Activated gamma-delta T cell (primary cell): ENCODE results near the gene FOSL2.
A peak's percentile ranks its signal among the peaks of the same experiment; 100 is the strongest.
"Not testable (repeated sequence)": the region's sequence is repeated elsewhere in the genome, so short reads cannot be mapped to it uniquely, and the experiment has no call there.

Experiments
- DNase-seq: peaks from one replicate; lab custom pipeline; 2025; lab: John Stamatoyannopoulos, UW

FOSL2 gene

DNA sequence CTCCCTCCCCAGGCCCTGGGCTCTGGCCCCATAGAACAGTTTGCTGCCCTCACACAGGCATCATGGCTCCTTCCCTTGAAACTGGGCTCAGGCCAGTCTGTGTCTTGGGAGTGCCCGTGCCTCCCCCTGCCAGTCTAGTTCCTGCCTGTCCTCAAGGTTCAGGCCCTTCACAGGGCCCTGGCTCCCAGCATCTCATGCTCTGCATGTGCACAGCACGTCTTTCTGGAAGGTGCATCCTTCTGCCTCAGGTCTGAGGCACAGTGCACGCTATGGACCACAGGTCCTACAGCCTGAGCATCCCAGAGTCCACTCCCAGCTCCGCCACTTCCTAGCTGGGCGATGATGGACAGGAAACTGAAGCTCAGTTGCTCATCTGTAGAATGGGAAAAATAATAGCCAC, 35.6 kb upstream of the FOSL2 start:
- DNase-seq: no peak

DNA sequence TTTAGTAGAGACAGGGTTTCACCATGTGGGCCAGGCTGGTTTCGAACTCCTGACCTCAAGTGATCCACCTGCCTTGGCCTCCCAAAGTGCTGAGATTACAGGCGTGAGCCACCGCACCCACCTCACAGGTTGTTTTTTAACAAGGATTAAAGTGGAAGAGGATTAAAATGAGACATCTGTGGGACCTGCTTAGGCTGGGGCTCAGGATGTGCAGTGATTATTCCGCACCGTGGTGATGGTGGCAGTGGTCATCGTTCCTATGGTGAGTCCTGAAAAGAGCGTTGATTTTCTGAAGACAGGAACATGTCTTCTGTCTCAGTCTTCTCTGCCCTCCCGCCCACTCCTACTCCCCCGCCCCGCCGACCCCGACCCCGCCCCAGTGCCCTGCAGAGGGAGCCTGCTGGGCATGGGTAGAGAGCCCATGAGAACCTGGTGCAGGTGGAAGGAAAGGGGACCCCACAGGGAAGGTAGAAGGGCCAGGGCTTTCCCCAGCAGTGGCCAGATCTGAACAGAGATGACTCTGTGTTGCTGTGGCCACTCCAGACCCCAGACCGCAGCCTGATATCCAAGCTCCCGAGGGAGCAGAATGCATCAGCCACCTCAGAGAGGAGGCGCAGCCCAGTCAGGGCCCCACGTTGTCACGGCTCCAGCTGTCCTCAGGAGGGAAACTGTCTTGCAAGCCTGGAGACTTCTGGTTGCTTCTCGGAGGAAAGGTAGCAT, 34.5 kb upstream of the FOSL2 start:
- no peak for DNase-seq

DNA sequence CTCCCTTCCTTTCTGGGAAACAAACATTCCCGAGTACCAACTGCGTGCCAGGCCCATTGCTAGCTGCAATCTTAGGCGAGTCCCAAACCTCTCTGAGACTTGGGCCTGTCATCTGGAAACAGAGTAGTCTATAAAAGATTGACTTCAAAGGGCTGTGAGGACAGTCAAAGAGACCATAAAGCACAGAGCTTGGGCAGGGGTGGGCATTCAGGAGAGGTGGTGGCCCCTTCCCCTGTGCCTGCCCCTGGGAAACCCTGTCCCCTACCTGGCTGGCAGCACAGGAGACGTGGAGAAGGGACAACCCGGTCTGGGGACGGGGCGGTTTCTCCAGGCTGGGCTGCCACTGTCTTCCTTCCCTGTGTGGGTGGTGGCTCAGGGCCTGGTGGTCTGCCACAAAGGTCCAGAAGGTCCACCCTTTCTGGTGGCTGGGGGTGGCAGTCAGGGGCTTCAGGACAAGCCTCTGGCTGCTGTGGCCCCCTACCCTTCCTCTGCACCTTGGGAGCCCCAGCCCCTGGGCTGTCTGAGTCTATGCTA, 33.9 kb upstream of the FOSL2 start:
- no peak for DNase-seq

DNA sequence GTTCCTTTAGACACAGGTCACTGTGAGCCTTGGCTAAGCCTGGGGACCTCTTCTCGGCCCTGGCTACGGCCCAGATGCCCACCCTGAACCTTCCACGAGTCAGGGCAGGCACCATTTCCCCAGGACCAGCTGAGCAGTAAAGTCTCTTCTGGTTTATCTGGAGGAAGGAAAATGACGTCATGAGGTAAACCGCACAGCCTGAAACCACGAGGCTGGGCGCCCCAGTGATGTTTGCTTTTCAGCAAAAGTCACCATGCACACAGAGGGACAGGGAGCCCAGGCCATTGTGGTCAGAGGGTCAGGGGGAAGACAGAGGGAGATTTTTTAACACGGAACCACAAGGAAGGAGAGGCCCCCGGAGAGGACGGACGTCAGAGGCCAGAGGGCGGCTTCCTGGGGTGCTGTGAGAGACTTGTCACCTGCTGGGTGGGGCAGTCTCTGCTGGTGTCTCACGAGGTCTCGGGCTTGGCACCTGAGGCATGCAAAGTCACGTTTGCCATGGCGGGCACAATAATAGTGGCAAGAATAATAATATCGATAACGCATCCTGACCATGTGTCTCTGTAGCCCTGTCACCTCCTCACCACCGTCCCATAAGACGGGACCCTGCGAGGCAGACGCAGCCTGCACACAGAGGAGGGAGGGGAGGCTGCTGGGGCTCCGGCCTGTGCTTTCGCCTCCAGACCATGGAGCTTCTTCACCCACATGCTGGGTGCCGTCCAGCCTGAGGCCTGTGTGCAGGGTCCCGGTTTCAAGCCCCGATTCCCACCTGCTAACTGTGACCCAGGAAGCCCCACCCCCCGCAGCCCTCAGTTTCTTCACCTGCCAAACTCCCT, 33.2 kb upstream of the FOSL2 start:
- DNase-seq: peak; percentile 52

GRCh38 chr2:28360058-28360717, 32.5 kb upstream of the FOSL2 start:
- no peak for DNase-seq

DNA sequence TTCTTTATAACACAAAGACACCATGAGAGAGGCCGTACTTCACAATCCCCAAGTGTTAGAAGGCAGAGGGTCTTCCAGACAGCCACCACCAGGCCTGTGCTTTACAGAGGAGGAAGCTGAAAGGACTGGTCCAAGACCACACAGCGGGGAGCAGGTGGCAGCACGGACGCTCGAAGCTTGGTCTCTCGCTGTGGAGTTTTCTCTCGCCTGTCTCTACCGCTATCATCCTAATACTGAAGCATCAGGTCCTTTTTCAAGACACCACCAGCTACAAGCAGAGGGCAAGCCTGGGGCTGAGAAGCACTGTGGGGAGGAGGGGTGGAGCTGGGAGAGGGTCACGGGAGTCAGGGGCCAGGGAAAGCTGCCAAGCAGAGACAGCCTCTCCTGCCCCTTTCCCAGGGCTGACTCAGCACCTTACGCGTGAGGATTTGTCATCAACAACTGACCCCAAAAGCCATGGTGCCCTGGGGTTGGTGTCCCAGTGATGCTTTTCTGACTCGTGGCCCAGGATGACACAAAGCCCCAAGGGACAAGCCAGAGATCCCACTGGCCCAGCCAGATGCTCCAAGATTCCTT, 31.9 kb upstream of the FOSL2 start:
- DNase-seq: no peak

DNA sequence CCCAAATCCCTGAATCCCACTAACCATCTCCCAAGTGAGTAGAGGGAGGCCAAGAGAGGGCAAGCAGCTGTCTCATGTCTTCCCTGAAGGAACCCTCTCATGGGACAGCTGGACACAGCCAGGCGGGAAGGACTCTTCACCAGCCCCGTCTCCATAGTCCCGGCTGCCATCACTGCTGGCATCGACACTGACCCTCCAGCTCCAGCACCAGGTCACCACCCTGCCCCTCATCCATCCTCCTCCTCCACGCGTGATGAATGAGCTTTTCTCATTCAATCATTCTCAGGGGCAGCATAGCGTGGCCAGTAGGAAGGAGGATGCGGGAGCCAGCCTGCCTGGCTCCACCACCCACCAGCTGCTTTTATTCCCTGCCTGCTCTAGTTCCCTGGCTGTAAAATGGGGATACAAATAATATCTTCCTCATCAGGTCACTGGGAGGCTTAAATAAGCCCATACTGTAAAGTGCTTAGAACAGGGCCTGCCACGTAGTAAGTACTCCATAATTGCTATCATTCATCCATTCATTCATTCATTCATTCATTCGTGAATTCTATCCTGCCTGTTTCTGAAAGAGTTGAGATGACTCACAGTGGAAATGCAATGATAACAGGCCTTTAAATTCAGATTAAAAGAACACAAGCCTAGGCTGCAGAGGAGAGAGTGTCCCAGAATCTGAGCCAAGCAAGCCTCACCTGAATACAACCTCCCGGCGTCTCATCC, 30.5 kb upstream of the FOSL2 start:
- no peak for DNase-seq

DNA sequence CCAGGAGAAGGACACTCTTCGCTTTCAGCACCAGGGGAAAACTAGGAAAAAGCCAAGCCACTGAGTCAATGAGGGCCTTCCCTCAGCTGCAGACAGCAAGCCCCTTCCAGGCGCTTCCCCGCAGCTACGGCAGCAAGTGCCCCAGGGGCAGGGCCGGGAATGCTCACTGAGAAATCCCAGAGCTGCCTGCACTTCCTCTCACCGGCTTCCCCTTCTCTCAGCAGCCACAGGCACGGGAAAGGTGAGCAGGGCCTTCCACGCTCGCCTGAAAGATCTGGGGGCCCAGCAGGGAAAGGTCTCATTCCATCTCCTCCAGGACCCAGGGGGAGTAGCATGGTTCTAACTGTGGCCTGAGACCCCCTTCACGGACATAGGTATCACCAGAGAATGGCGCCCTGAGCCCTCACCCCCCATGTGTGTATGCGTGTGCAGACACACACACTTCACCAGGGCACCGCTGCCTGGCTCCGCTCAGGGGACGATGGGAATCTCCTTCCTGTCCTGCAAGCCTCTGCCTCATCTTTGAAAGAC, 29.6 kb upstream of the FOSL2 start:
- DNase-seq: no peak

- no peak for DNase-seq
These were observed 28.9 kb upstream of the FOSL2 start for GRCh38 chr2:28363686-28364280.

- DNase-seq: no peak
These were observed 28.0 kb upstream of the FOSL2 start for GRCh38 chr2:28364610-28365009.

GRCh38 chr2:28365158-28365557, 27.5 kb upstream of the FOSL2 start:
- DNase-seq: no peak

DNA sequence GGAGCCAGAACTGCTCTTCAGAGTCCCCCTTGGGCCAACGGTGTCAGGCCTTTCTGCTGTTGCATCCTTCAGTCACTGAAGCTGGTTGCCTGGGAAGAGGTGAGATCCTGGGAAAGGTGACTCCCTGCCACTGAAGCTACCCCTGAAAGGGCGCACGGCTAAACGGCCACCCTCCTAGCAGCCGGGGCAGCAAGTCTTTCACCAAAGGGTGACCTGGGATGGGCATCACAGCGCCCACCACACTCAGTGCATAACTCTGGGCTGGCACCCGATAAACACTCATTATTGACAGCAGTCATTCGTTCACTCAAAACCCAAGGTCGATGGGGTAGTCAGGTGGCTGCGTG, 26.5 kb upstream of the FOSL2 start:
- no peak for DNase-seq

DNA sequence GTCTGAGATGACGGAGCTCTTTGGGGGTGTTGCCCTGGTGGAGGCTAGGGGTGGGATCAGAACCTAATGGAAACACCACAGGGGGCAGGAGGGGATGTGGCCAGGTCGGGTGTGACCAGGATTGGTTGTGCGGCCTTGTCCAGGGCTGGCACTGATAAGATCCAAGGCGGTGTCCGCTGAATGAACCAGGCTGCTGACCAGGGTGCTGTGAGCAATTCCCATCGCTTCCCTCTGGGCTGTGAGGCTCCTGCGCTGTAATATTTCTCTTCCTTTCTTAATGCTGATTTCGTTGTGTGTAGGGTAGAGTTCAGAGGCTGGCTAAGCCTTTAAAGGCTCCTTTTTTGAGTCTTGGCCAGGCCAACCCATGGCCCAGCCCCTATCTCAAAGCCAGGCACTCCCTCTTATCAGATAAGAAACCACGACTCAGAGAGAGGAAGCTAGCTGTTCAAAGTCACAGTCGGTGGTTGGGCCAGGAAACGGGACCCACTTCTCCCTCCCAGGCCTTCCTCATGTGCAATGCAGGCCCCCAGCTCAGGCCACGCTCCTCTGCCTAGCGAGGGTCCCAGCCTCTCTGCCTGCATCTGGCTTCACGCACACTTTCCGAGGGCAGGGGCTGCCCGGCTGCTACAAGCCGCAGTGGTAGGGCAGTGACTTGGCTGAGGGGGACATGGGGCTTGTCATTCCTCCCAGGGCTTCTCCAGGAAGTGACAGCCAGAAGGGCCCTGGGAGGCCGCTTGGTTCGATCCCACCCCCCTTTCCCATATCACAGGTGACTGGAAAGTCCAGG, 26.0 kb upstream of the FOSL2 start:
- DNase-seq: no peak

- no peak for DNase-seq
These were observed 24.8 kb upstream of the FOSL2 start for GRCh38 chr2:28367667-28368356.

DNA sequence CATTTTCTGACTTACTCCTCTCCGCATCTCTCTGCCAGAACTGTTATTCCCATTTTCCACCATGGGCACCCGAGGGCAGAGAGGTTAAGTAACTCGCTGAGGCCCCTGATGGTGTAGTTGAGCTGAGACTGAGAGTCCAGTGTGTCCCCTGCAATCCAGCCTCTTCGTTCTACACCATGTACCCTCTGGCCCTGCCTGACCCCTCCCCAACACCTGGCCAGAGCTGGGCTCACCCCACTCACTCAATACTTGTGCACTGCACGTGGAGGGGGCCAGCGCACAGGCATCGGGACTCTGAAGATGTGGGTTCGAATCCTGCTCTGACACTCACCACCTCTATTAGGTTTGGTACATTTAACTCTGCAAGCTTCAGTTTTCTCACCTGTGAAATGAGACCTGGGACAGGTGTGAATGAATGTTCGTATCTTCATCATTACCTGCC, 24.3 kb upstream of the FOSL2 start:
- DNase-seq: no peak

- no peak for DNase-seq
These were observed 23.3 kb upstream of the FOSL2 start for GRCh38 chr2:28369358-28369757.

DNA sequence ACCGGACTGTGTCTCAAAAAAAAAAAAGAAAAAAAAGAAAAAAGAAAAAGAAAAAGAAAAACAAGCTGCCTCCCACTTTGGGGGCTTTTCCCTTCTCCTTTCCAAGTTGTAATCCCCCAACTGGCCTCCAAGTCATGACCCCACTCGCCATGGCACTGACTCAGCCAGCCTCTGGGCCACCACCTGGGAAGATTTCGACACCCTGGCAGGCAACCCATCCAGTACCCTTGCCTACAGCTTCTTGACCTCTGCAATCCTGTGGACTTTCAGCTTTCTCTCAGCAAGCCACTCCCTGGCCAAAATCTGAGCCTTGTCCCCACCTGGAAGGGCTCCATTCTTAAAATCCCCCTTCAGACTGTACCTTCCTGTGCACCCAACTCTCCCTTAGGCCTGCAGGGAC, 22.3 kb upstream of the FOSL2 start:
- no peak for DNase-seq

DNA sequence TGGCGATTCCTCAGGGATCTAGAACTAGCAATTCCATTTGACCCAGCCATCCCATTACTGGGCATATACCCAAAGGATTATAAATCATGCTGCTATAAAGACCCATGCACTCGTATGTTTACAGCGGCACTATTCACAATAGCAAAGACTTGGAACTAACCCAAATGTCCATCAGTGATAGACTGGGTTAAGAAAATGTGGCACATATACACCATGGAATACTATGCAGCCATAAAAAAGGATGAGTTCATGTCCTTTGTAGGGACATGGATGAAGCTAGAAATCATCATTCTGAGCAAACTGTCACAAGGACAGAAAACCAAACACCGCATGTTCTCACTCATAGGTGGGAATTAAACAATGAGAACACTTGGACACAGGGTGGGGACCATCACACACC, 20.9 kb upstream of the FOSL2 start:
- not testable (repeated sequence) for DNase-seq

DNA sequence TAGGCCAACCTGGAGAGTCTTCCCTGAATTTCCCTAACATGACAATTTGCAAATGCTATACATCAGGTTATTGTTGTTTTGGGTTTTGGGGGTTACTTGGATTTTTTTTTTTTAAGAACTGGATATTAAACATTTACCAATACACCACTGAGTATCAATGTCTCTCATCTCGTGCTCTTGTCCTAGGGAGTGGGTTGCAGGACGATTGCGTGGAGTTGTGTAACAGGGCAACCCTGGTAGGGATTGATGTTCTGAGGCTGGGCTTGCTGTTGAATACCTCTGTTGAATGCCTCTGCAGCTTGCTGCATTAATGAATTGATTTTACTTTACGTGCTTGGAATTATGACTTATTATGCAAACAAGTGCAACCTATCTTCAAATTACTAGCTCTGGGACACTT, 18.8 kb upstream of the FOSL2 start:
- DNase-seq: no peak

DNA sequence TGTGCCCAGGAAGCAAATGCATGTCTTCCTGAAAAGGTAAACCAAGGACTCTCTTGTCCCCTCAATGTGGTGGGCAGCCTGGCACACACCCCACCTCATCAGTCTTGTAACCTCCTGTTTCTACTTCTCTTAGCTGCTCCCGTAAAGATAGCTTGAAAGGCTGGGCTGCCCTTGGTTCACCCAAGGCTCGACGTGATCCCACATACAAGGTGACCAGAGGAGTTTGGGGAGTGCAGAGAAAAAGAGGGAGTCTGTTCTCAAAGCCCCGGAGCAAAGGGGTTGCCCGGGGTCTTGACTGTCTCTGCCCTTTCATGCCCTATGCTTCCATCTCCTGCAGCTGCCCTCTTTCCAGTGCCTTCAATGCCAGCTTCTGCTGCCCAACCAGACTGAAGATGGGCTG, 18.3 kb upstream of the FOSL2 start:
- no peak for DNase-seq
